Activated CD4-positive, alpha-beta T cell treated with anti-CD3 and anti-CD28 coated beads, Interleukin-2, Interleukin-4, amounts not matched to agents 100 ng/mL and 50 ng/mL, durations not matched to agents 16 hours and 8 hours (primary cell): ENCODE results near the gene CRIP2.

Source experiments
- DNase-seq: peaks from one replicate; pipeline ENCODE4 v3.0.0-alpha.2; 2020; ENCODE audit warnings: low spot score

CRIP2 gene

GRCh38 chr14:105444859-105445258 lies 29.8 kb upstream of the CRIP2 start:
- DNase-seq = no peak

DNA sequence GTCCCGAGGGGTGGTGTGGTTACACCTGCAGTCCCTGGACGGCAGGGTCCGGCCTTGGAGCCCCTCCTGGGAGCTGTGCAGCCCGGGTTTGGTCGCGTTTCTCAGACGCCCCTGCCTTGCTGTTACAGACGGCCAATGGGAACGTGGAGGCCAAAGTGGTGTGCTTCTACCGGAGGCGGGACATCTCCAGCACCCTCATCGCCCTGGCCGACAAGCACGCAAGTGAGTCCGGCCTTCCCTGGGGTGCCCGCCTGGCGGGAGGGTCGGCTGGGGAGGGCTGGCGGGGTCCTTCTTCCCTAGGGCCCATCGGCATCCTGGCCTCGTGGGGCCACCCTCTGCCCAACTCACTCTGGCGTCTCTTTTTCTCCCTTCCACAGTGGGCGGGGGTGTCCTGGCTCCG lies 29.3 kb upstream of the CRIP2 start:
- DNase-seq = no peak

GRCh38 chr14:105445901-105446845 lies 28.4 kb upstream of the CRIP2 start:
- DNase-seq = no peak

GRCh38 chr14:105446971-105447370 lies 27.6 kb upstream of the CRIP2 start:
- DNase-seq = no peak

GRCh38 chr14:105447651-105448640 lies 26.7 kb upstream of the CRIP2 start:
- no peak for DNase-seq

DNA sequence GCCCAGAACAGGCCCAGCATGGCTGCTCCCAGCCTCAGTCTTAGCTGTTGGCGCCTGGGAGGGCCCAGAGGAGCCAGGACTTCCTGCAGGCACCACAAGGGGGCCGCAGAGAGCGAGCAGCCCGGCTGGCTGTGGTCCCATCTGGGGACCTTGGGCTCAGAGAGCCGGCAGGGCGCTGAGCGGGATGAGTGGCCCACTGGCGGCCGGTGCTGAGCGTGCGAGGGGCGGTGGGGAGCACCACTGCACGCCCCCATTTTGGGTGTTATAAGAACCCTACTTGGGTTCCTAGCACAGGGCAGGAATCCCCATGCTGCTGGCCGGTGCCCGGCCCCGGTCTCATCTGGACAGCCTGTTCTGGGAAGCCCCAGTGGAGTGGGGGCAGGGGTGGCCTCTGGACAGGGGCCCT lies 25.9 kb upstream of the CRIP2 start:
- peak; percentile 50 for DNase-seq

DNA sequence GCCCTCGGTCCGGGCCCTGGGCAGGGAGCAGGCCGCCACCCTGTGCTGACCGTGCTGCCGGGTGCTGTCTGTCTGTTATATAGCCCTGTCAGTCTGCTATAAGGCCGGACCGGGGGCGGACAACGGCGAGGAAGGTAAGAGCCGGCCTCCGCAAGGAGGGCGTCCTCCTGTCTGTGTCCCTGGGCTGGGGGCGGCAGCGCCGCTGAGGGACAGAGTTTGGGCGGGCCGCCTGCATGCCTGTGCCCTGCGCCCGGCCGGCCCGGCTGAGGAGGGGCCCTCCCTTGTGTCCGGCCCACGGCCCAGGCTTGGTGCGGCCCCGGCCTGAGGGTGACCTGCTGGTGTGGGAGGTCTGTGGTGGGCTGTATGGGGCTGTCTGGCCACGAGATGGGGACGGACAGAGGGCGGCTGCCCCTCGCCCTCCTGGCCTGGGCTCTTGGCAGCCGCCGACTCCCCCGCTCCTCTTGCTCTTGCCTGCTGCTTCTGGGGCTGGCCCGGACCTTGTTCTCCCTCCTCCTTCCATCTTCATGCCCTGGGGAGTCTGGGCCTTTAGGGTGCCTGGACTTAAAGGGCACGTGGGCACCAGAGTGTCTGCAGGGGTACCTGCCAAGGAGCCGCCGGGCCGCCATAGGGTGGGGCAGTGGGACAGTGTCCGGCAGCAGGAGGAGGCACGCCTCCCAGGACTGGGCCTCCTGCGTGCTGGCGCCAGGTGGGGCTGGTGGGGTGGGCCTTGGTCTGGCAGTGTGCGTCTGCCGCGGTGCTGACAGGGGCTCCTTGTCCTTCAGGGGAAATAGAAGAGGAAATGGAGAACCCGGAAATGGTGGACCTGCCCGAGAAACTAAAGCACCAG lies 25.1 kb upstream of the CRIP2 start:
- DNase-seq = no peak

- no peak for DNase-seq
These were observed 24.5 kb upstream of the CRIP2 start for GRCh38 chr14:105450123-105450505.

DNA sequence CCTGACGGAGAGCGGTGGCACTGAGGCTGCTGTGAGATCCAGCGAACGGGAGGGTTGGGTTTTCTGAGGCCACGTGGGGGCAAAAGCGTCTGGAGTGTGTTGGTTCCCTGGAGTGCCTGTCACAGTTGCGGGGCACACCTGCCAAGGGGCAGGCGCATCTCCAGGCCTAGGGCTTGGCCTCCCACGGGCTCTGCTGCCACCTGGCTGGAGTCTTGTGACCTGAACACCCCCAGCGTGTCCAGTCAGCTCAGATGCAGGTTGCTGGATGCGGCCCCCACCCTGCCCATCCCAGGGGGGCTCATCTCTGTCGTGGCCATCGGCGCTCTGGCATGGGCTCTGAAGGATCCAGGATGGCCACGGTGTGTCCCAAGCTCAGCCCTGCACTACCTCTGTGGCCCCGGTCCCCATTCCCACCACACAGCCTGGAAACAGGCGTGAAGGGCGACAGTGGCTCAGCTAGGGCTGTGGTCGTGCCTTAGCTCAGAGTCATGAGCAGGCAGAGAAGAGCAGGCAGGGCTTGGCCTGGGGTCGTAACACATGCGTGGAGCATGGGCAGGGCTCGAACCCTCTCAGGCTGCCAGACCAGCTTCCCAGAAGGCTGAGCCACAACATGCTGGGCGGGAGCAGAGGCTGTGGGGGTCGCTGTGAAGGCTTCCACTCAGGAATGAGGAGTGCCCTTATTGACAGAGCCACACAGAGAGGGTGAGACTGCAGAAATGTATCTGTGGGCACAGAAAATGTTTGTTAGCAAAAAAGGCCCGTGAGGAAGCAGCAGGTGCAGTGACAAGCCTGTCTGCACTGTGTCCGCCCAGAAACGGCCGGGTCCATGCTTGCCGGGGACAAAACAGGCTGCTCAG lies 23.5 kb upstream of the CRIP2 start:
- DNase-seq = no peak

DNA sequence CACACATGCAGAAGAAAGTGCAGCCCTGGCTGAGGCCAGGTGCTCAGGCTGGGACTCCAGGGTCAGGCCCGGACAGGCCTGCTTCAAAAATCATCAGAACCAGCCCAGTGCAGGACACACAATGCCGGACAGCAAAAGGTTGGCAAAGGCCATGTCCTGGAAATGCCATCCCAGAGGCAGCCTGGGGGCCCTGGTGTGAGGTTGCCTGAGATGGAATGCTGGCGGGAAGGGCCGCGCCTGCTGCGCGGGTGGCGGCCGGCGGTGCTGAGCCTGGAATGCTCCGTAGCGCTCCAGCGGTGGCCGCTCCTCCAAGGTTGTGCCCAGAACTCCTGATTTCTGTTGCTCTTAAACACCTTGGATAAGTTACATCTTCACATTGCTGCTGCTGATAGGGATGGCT lies 21.7 kb upstream of the CRIP2 start:
- no peak for DNase-seq

GRCh38 chr14:105453847-105454246 lies 20.8 kb upstream of the CRIP2 start:
- no peak for DNase-seq

DNA sequence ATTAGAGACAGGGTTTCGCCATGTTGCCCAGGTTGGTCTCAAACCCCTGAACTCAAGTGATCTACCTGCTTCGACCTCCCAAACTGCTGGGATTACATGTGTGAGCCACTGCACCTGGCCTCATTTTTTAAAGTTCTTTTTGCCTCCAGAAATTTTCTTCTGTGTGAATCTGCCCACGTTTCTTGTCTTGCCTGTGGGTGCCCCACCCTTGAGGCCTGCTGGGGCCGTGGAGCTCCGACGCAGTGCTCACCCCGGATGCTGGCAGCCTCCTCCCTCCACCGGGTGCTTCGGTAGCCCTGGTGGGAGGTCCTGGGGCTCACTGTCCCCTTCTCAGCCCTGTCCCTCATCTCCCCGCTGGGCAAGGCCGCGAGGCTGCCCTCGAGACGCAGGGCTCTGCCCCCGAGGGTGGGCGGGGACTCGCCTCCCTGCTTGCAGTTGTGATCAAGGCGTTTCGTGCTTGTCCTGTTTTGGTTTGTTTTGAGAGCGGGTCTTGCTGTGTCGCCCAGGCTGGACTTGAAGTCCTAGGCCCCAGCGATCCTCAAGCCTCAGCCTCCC lies 19.5 kb upstream of the CRIP2 start:
- DNase-seq = no peak

DNA sequence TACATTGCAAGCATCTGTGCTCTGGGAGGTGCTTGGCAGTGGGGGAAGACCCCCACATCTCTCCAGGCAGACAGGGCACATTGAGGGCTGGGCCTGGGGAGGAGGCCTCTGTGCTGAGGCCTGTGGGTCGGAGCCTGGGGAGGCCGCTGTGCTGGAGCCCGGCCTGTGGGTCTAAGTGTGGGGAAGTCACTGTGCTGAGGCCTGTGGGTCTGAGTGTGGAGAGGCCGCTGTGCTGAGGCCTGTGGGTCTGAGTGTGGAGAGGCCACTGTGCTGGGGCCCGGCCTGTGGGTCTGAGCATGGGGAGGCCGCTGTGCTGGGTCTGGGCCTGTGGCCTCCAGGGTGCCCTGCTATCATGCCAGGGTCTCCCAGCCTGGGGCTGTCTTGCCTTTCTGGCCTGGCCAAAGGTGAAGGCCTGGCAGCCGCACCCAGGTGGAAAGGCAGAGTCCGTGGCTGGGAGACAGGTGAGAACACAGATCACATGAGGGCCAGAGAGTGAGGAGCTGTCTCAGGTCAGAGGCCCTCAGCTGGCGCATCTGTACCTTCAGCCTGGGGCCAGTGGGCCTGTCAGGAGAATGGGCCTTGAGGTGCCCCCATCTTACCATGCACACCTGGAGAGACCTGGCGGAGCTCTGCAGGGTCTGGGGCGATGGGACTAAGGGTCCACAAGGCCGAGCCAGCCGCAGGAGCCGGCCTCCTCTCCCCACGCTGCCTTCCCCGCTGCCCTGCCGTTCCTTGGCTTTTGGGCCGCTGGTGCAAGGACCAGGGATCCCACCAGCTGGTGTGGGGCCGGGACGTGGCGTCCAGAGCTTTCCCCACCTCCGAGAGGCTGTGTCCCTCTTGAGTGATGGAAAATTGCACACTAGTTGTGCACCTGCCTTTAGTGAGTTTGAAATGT lies 18.6 kb upstream of the CRIP2 start:
- DNase-seq = no peak

- no peak for DNase-seq
These were observed 17.6 kb upstream of the CRIP2 start for GRCh38 chr14:105456736-105457617.

- DNase-seq = no peak
These were observed 16.6 kb upstream of the CRIP2 start for GRCh38 chr14:105458010-105458409.

GRCh38 chr14:105458571-105458970 lies 16.1 kb upstream of the CRIP2 start:
- no peak for DNase-seq

- no peak for DNase-seq
These were observed 14.5 kb upstream of the CRIP2 start for GRCh38 chr14:105460116-105460515.

- DNase-seq = no peak
These were observed 14.0 kb upstream of the CRIP2 start for GRCh38 chr14:105460616-105461015.
